IPS-11a (cell line): ENCODE data around the gene CCDC171.

Source experiments
- H3K4me3 ChIP-seq: one replicate; pipeline ENCODE4 v1.5.1; 2013; ENCODE audit warnings: low read depth, low read length, control low read depth

Gene CCDC171

DNA sequence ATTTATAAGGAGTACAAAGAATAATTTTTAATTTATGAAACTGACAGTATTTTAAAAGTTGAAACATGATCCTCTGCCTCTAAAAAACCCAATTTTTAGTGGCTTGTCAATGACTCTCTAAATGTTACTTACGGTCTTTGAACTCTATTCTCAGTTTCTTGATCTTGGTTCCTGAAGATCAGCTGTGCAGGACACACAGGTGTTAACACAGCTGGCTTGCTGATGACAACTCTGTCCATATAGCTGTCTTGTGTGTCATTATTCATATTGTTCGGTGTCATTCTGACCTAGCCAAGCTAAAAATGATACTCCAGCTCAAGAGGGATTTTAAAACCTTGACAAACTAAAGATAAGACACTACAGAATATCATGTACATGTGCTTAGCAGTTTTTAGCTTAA is 314.5 kb downstream of the CCDC171 start:
- H3K4me3 ChIP-seq, result no peak overlapping the region

DNA sequence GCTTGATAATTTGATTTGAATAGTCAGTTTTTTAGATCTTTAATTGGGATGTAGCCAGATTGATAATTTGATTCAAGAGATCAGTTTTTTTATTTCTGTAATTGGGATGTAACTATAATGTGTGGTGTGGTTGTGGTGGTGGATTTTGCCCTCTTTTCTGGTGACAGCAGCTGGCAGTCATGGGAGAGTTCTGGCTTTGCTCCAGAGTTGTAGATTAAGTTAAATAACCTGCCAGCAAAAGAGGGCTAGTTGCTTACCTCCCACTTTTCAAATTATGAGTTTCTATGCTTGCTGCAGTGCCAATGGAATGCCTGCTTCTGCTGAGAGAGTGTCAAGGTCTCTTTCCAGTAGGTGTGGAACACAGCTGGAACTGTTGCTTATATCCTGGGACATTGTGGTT is 315.1 kb downstream of the CCDC171 start:
- no peak overlapping the region for H3K4me3 ChIP-seq

DNA sequence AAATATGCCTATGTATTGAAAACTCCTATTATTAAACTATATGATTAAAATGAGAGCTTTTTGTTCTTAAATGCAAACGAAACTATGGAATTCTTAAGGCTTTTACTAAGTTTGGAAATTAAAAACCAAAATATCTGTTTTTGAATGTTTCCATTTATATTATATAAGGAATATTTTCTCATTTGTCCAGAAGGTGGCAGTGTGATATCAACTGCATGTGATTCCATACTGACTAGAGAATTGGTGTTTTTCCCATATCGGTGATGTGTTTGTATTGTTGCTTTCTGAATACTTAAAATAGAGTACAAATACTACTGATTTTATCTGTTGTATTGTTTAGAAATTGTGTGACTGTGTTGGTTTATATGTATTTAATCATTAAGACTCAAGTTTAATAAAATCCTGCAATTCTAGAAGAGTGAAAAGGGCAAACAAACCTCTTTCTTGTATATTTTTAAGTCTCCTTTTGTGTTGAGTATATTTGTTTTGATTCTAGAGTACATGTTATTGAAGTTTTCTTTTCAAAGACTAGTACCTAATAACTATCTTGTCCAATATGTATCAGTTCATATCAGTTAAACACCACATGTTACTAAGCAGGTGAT is 320.8 kb downstream of the CCDC171 start:
- no peak overlapping the region for H3K4me3 ChIP-seq

DNA sequence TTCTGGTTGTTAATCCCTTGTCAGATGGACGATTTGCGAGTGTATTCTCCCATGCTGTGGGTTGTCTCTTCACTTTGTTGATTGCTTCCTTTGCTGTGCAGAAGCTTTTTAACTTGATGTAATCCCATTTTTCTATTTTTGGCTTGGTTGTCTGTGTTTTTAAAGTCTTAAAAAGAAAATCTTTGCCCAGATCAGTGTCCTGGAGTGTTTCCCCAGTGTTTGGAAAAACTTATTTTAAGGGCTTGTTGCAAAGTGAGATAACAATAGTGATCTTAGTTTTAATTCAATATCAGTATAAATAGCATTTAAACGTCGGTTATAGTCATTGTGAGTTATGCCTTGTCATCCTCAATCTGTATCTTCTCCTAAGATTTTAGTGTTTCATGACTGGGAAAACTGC is 329.5 kb downstream of the CCDC171 start:
- no peak overlapping the region for H3K4me3 ChIP-seq

DNA sequence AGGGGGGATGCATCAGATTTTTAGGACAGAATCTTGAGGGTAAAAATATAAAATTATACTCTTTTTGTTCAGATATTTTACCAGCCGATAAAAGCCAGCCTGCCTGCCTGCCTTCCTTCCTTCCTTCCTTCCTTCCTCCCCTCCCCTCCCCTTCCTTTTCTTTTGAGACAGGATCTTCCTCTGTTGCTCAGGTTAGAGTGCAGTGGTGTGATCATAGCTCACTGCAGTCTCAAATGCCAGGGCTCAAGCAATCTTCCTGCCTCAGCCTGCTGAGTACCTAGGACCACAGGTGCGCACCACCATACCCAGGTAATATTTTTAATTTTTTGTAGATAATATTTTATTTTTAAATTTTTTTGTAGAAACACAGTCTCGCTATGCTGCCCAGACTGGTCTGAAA is 330.0 kb downstream of the CCDC171 start:
- H3K4me3 ChIP-seq, result no peak overlapping the region

DNA sequence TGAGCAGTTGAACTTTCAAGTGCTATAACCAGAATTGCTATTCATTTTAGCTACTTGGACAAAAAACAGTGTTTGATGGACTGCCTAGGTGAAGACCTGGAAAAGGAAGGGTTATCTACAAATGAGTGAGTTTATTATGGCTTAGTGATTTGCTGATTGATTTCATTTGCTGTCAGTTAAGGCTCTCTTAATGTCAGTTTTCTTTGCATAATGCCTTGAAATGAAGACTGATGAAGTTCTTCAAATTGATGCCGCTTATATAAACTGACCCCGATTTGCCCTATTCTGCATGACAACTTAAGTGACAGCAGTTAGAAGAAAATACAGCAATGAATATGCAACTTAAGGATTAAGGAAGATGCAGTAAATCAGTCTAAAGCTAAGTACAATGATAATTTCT is 332.6 kb downstream of the CCDC171 start:
- H3K4me3 ChIP-seq, result no peak overlapping the region

DNA sequence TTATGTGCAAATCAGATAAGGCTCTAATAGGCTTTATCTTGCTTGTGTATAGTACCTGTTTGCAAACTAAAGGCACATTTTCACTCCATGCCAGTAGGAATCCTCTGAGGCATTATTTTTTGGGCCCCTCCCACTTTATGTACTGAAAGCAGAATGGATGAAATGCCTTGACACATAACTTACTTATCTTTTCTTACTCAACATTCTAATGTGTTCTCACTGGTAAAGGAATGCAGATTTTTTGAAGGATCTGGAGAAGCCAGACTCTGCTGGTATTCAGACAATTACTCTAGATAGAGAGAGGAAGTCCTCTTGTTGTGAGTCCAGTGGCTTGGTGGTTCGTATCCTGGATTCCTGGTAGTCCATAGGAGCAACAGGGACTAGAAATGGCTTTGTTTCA is 336.7 kb downstream of the CCDC171 start:
- no peak overlapping the region for H3K4me3 ChIP-seq

DNA sequence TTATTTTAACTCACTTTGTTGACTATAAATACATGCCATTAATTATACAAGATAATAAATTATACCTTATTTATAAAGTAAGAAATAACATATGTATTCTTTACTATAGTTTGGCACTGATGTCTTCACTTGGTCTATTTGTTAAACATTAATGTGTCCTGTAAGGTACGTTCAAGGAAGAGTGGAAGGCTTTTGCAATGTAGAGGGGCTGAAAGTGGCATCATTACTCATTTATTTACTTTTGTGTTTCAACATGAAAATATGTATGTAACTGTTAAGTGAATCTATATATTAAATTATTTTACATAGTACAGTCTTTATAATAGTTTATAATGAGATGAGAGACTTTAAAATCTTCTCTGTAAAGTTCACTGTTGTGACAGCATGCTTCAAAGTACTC is 348.7 kb downstream of the CCDC171 start:
- no peak overlapping the region for H3K4me3 ChIP-seq

DNA sequence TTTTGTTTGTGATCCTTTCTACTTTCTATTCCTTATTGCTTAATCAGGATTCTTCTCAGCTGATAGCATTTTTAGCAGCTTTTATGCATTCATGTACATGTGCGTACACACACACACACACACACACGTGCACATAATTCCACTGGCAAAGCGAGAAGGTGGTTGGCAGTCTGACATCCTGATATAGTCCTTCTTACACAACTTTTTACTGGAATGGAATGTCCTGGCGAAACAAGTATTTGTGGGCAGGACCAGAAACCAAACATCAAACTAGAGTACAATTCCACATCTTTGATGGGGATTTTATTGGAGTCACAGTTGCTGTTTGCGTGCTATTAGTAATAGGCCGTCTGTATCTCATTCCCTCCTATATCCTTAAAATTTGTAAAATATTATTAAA is 356.5 kb downstream of the CCDC171 start:
- H3K4me3 ChIP-seq, result no peak overlapping the region

DNA sequence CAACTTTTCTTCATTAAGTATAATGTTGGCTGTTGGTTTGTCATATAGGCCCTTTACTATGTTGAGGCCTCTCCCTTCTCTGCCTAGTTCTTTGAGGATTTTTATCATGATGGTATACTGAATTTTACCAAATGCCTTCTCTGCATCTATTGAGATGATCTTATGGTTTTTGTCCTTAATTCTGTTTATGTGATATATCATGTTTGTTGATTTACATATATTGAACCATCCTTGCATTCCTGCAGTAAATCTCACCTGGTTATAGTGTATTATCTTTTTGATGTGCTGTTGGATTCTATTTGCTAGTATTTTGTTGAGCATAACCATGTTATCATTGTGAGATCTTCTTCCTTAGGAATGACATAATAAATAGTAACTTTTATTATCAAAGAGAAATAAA is 362.9 kb downstream of the CCDC171 start:
- no peak overlapping the region for H3K4me3 ChIP-seq

DNA sequence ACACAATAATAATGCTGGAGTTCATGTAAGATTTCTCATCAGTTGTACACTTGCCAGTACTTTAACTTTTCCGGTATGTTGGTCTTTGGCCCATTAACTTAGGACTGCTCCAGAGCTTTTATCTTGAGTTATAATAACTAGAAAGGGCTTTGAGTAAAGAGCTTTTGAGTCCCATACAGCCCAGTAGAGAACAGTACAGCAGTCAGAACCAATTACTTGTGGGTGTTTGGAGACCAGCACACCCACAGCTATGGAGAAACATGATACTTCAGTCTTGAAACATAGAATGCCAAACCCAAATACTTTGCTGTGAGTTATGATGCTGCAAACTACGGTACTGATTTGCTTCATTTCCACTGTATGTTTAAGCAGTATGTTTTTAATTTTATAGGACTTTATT is 374.3 kb downstream of the CCDC171 start:
- H3K4me3 ChIP-seq, result no peak overlapping the region

DNA sequence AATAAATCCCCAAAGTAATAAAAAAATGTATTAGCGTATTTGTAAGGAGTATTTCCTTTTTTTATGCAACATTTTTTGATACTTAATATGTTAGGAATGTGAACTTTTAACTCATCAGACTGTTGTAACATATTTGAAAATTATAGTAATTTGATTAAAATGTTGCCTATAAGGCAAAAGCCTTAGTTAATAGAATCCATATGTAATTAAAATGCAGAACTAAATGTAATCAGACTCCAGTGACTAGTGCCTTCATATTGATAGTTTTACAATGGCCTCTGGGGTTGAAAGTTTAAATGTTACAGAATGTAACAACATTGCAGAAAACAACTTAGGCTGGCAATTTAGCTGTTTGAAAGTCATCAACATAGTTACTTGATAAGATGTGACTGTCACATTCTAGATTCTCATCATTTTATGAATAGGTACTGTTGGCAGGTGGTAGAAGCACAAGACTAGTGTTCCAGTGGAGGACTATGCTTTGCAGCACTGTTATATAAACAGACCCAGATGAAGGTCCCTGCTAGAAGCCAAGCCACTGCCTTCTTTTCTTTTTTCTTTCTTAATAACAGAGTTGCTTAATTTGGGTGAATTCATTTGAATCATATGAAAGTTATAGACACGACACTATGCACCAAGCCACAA is 382.9 kb downstream of the CCDC171 start:
- no peak overlapping the region for H3K4me3 ChIP-seq

DNA sequence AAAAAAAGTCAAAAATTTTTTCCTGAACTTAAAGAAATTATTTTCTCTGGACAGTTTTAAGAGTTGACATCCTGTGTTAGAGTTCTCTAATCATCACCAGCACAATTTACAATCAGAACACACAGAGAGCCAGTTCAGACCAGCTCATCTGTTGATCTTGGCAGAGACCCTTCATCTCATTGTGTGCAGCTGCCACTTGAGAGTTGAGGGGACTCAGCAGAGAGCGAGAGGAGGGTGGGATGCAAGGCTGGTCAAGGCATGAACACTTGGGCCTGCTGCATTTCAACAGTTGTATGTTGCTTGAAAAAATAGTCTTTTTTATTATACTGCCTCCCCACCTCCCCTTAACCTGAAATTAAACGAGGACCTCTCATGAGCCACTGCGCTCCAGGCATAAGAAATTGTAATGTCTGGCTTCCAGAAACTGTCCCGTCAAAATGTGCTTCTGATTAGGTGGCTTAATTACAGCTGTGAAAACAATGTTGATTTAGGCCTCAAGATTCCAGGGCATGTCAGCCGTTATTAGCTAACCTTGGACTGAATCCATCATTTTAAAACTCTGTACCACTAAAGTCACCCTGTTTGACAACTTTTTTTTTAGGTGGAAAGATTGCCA is 383.6 kb downstream of the CCDC171 start:
- H3K4me3 ChIP-seq, result no peak overlapping the region

DNA sequence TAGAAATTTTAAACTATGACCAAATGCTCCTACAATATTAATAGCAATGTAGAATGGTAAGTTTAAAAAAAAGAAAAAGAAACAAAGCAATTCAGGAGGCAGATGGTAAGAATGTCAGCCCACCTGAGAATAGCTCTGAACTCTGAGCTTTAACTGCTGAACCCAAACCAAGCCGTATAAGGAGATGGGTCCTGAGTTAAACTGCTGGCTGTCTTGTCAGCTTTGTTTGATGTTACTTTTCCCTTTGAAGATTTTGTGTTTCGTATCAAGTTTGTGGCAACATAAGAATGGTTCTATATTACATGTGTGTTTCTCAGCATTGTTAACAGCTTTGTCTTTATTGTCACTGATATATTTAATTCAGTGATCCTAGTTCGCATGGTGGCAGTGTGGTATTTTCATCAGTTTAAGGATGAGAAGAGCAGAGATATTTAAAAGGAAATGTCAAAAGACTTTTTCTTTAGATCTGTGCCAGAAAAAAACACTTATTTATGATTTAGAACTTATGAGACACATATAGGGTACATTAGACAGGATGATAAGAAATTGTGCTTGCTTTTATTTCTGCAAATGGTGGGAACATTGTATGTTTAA is 390.1 kb downstream of the CCDC171 start:
- H3K4me3 ChIP-seq, result no peak overlapping the region

DNA sequence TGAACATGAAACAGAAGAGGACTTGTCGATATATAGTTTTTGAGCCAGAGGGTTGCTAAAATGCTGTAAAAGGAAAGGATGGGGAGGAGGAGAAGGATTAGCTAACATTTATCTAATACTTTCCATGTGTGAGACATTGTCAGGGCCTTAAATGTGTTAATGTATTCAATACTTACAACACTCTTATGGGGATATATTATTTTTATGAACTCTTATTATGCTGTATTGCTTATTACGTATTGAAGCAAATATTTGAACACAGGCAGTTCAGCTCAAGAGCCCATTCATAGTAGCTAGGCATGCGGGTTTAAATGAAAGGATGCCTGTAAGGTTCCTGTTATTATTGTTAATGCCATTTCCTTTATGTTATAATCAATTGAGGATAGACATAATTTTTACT is 391.5 kb downstream of the CCDC171 start:
- no peak overlapping the region for H3K4me3 ChIP-seq

DNA sequence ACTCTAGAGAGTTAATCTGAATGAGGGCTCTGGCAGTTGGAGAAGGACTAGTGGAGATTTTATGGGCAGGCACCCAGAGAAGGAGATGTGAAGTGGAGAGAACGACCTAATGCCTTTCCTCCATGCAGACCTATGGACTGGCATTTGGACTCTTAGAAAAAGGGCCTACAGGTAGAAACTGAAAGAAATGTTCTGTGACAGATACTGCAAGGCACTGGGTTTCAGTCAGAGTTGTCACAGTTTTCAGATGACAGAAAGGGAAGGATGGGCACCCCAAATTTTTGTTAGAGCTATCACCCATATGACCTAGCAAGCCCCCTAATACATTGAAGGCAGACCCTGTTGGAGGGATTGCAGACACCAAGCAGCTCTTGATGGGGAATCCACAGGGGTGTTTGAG is 406.8 kb downstream of the CCDC171 start:
- no peak overlapping the region for H3K4me3 ChIP-seq

DNA sequence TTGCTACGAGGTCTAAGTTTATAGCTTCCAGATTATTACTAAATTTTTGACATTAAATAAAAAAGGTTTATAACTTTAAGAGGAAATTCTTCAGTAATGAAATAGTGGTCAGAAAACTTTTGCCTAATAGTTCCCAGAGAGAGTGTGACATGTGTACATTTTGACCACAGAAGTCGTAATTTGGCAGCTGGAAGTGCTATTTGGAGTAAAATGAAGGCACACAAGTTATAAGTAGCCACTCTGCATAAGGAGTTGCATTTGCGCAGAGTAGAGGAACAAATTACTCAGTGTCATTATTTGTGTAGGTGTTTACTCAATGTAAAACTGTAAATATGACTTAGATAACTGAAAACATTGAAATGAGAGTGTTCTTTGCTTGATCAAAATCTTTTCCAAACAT is 408.4 kb downstream of the CCDC171 start:
- no peak overlapping the region for H3K4me3 ChIP-seq

DNA sequence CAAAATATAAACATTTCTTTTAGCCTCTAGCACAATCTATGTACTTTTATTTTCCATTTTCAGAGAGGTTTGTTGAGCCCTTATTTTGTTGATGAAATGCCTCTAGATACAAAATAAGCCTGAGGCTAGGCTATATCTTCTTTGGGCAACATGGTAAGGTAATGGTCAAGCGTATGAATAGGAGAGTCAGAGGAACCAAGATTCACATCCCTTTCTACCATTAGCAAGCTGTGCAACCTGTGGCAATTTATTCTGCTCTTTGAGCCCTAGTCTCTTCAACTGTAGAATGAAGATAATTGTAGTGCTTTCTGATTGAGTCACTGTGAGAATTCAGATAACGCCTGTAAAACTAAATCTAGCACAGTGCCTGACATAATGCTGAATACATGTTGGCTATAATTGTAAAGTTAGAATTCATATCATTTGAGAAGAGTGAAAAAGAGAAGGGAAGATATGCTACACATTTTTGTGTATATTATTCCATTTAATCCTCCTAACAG is 412.5 kb downstream of the CCDC171 start:
- H3K4me3 ChIP-seq, result no peak overlapping the region

DNA sequence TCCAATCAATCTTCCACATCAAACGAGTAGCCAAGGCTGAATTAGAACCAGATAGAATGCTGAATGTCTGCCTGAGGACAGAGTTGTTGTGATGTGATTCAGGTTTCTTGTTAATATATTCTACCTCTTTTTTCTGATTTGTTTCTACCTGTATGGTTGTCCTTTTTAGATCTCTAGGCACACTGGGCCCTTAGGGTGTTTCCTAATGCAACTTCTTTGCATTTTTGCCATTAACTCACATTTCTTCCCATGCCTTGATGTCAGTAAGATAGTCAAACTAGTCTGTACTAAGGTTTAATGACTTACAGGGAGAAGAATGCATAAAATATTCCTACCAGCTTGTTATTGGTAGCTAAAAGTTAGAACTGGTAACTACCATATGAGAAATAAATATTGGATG is 413.6 kb downstream of the CCDC171 start:
- no peak overlapping the region for H3K4me3 ChIP-seq

DNA sequence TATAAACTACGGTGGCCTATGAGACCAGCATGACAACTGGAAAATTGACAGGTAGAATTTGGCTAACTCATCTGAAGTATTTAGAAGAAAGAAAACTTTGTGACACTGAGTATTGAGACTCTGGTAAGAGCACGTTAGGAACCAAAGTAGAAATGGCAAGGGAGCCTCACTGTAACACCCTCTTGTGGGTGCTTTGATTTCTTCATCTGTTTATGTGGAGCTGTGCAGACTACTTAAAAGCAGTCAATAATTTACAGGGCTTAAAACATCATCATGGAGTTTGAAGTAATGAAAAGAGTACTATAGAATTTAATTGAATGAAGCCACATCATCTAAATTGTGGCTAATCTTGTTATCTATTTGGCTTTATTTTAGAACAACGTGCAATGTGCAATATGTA is 414.2 kb downstream of the CCDC171 start:
- H3K4me3 ChIP-seq, result no peak overlapping the region

DNA sequence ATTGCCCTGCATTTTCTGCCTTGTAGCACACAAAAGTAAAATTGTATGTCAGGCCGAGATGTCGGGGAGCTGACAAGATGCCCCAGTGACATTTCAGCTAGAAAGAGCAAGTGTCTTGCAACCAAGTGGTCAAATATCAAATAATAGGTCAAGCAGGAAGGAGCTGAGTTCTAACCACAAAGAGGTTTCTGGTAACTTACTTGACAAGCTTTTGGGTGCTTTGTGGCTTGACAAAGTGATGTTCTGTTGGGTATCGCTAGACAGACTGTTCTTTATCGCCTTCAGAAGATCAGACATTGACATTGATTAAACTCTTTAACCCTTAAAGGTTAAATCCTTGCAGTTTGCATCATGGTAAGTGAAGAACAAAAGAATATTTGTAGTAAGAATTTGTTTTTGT is 419.9 kb downstream of the CCDC171 start:
- no peak overlapping the region for H3K4me3 ChIP-seq

DNA sequence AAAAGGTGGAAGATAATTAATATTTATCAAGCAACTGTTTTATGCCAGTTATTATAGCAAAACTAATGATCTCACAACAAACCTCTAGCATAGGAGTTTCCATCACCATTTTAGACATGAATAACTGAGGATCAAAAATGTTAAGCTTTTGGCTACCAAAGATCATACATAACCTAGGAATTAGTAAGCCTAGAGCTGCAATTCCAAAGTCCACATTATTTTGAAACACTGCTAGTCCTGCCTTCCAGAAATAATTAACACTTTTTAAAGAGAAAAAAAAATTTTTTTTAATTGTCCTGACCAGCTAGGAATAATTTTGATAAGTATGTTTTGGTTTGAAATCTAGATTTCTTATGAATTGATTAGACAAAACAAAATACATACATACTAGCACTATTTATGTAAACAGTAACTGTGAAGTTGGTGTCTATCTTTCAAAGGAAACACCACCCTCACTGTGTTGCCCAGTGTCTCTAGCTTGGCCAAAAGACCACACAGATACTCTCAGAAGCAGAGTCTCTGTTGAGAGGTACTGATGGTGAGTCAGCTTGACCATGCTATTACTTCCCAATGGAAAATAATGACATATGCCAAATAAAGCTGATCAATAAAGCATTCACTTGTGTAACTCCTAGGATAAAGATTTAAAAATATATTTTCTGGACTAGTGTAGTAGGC is 422.4 kb downstream of the CCDC171 start:
- no peak overlapping the region for H3K4me3 ChIP-seq
